SK-N-SH (cell line): Measurements from ENCODE around the gene TIAM1. TPM values are rescaled to one million over a fixed set of nuclear protein-coding genes. Genes with fewer than 3 reads are reported as not detected.
A peak's percentile ranks its signal among the peaks of the same experiment; 100 is the strongest.

ENCODE experiments used
- CTCF ChIA-PET: fragments of 300-600, 350-600 bp; formaldehyde crosslinking; extraction: SDS; loops from one replicate; lab custom pipeline; 2021; lab: Yijun Ruan, JAX
- POLR2A ChIA-PET: fragments of 350-600 bp; sonication (Branson Sonifier 250); formaldehyde crosslinking; extraction: SDS; loops from one replicate; lab custom pipeline; 2020; ENCODE audit warnings: antibody characterized with exemption, inconsistent platforms; lab: Yijun Ruan, JAX
- DNase-seq: peaks from one replicate; pipeline ENCODE4 v3.0.0; 2012
- H2AFZ ChIP-seq: fragments of 200-600 bp; sonication (generic); 2 replicates; pipeline ENCODE4 v1.8.1; 2016; ENCODE audit warnings: antibody characterized with exemption, mild to moderate bottlenecking, low read depth
- H3F3A ChIP-seq: fragments of 200-600 bp; sonication (generic); replicated peaks from 2 replicates; pipeline ENCODE3; 2016; ENCODE audit warnings: antibody characterized with exemption, mild to moderate bottlenecking; ENCODE audit not compliant: insufficient read depth
- H3K27ac ChIP-seq, 2 experiments: fragments of 200-500 bp in 1 of 2; fragments of 200-600 bp in 1 of 2; sonication (Bioruptor generic) in 1 of 2; sonication (generic), shearing (Covaris generic) in 1 of 2; 2 replicates each; pipeline versions ENCODE4 v1.5.1 to v1.6.1; 2014 to 2016; ENCODE audit warnings: low read depth in 2 of 2, inconsistent platforms in 1 of 2, low read length in 1 of 2, mild to moderate bottlenecking in 1 of 2, mixed read lengths in 1 of 2
- H3K27me3 ChIP-seq: fragments of 200-600 bp; sonication (generic), shearing (Covaris generic); 2 replicates; pipeline ENCODE4 v1.6.1; 2016; ENCODE audit warnings: mixed run types; ENCODE audit not compliant: insufficient read depth
- H3K36me3 ChIP-seq, 2 experiments: fragments of 200-500 bp in 1 of 2; fragments of 200-600 bp in 1 of 2; sonication (Bioruptor generic) in 1 of 2; sonication (generic) in 1 of 2; replicated peaks in 1 of 2; 2 replicates each; pipeline versions ENCODE3 to v1.5.1; 2014 to 2016; ENCODE audit warnings: low read length in 1 of 2, mild to moderate bottlenecking in 1 of 2; ENCODE audit not compliant: insufficient read depth in 2 of 2, control insufficient read depth in 1 of 2
- H3K4me1 ChIP-seq, 2 experiments: fragments of 200-500 bp in 1 of 2; fragments of 200-600 bp in 1 of 2; sonication (Bioruptor generic) in 1 of 2; sonication (generic), shearing (Covaris generic) in 1 of 2; 2 replicates each; pipeline versions ENCODE4 v1.5.1 to v1.6.1; 2014 to 2016; ENCODE audit warnings: low read depth in 1 of 2, low read length in 1 of 2, mixed run types in 1 of 2; ENCODE audit not compliant: insufficient read depth in 2 of 2, control insufficient read depth in 1 of 2
- H3K4me2 ChIP-seq: fragments of 200-600 bp; sonication (generic), shearing (Covaris generic); 2 replicates; pipeline ENCODE4 v1.6.1; 2017; ENCODE audit warnings: mixed run types
- H3K4me3 ChIP-seq, 2 experiments: fragments of 200-500 bp in 1 of 2; fragments of 200-600 bp in 1 of 2; sonication (Bioruptor generic) in 1 of 2; sonication (generic), shearing (Covaris generic) in 1 of 2; 2 replicates each; pipeline versions ENCODE4 v1.5.1 to v1.8.1; 2014 to 2016; ENCODE audit warnings: low read depth in 2 of 2, inconsistent platforms in 1 of 2, low read length in 1 of 2, mild to moderate bottlenecking in 1 of 2, mixed read lengths in 1 of 2, moderate library complexity in 1 of 2
- H3K79me2 ChIP-seq: fragments of 200-600 bp; sonication (generic); 2 replicates; pipeline ENCODE4 v1.8.1; 2017; ENCODE audit warnings: mild to moderate bottlenecking; ENCODE audit not compliant: insufficient read depth
- H3K9ac ChIP-seq: fragments of 200-600 bp; sonication (generic); 2 replicates; pipeline ENCODE4 v1.6.1; 2017; ENCODE audit warnings: mixed run types
- H3K9me2 ChIP-seq: fragments of 200-600 bp; sonication (generic); 2 replicates; pipeline ENCODE4 v1.6.1; 2017; ENCODE audit warnings: mixed run types
- H3K9me3 ChIP-seq: fragments of 200-600 bp; sonication (generic); 2 replicates; pipeline ENCODE4 v1.6.1; 2017; ENCODE audit warnings: mixed run types, mild to moderate bottlenecking, moderate library complexity
- H4K20me1 ChIP-seq: fragments of 200-600 bp; sonication (generic); 2 replicates; pipeline ENCODE4 v1.6.1; 2017; ENCODE audit warnings: mild to moderate bottlenecking, mixed run types; ENCODE audit not compliant: insufficient read depth
- FOXJ3 ChIP-seq: sonication (generic); formaldehyde crosslinking; IDR thresholded peaks from 2 replicates; pipeline ENCODE4 v1.5.1; 2020; ENCODE audit warnings: mild to moderate bottlenecking, missing genetic modification reagents
- IRF3 ChIP-seq: fragments of 150-350 bp; IDR thresholded peaks from 2 replicates; pipeline ENCODE4 v1.6.1; 2016; ENCODE audit warnings: mild to moderate bottlenecking, low read depth, low read length
- JUND ChIP-seq: IDR thresholded peaks from 2 replicates; pipeline ENCODE4 v1.4.0; 2012
- MAX ChIP-seq: IDR thresholded peaks from 2 replicates; pipeline ENCODE4 v1.4.0; 2012; ENCODE audit warnings: low read depth
- MXI1 ChIP-seq: IDR thresholded peaks from 2 replicates; pipeline ENCODE4 v1.6.1; 2012; ENCODE audit warnings: mild to moderate bottlenecking, low read depth, low read length, improper control_type of control experiment
- NRF1 ChIP-seq: IDR thresholded peaks from 2 replicates; pipeline ENCODE4 v1.6.1; 2012; ENCODE audit warnings: low read depth, mild to moderate bottlenecking, low read length
- POLR2AphosphoS5 ChIP-seq: IDR thresholded peaks from 2 replicates; pipeline ENCODE4 v1.6.1; 2012; ENCODE audit warnings: low read depth, low read length
- RAD21 ChIP-seq: IDR thresholded peaks from 2 replicates; pipeline ENCODE4 v1.6.1; 2012; ENCODE audit warnings: mild to moderate bottlenecking, low read length
- RCOR1 ChIP-seq: fragments of 150-350 bp; IDR thresholded peaks from 2 replicates; pipeline ENCODE4 v1.6.1; 2017; ENCODE audit warnings: antibody characterized with exemption, low read length
- RFX5 ChIP-seq: IDR thresholded peaks from 2 replicates; pipeline ENCODE4 v1.6.1; 2012; ENCODE audit warnings: mild to moderate bottlenecking, improper control_type of control experiment, low read length
- RXRA ChIP-seq: IDR thresholded peaks from 2 replicates; pipeline ENCODE4 v1.4.0; 2012; ENCODE audit warnings: low read depth, mild to moderate bottlenecking, borderline replicate concordance
- SIN3A ChIP-seq: IDR thresholded peaks from 2 replicates; pipeline ENCODE4 v1.6.1; 2012; ENCODE audit warnings: low read depth, mild to moderate bottlenecking, low read length, moderate library complexity, borderline replicate concordance
- SMC3 ChIP-seq: IDR thresholded peaks from 2 replicates; pipeline ENCODE4 v1.6.1; 2012; ENCODE audit warnings: low read depth, low read length, improper control_type of control experiment
- TAF1 ChIP-seq: IDR thresholded peaks from 2 replicates; pipeline ENCODE4 v1.6.1; 2012; ENCODE audit warnings: low read depth, mild to moderate bottlenecking, low read length, moderate library complexity, borderline replicate concordance
- TEAD4 ChIP-seq: IDR thresholded peaks from 2 replicates; pipeline ENCODE4 v1.4.0; 2012; ENCODE audit warnings: mild to moderate bottlenecking, borderline replicate concordance; ENCODE audit not compliant: insufficient read depth
- WGBS: methylation state at CpG from one replicate; pipeline ENCODE4 v1.1.6; 2017; ENCODE audit warnings: low lambda C conversion rate; 5-methylcytosine and 5-hydroxymethylcytosine counted together
- polyA plus RNA-seq, 3 experiments: library from polyadenylated mRNA; depleted of rRNA; stranded (reverse); fragments of >200 nt; gene quantifications; 2 replicates each; pipeline ENCODE4 v1.2.3, GENCODE V29; 2012
- TF ChIP-seq, protein P1 (sequence below): IDR thresholded peaks from 2 replicates; pipeline ENCODE4 v1.6.1; 2012; ENCODE audit warnings: mild to moderate bottlenecking, low read depth, low read length, moderate library complexity

TIAM1 gene
- polyA plus RNA-seq, 1 of the 3 experiments (the other 2 are of a cell fraction) = 1.7 TPM

- TF ChIP-seq JUND = peak; percentile 77
- no peak for TF ChIP-seq NRF1
- peak; percentile 82 for TF ChIP-seq RXRA
- TF ChIP-seq TEAD4 = no peak
- no peak for TF ChIP-seq MXI1
- no peak for TF ChIP-seq TAF1
- no peak for TF ChIP-seq RFX5
- no peak for TF ChIP-seq RCOR1
- TF ChIP-seq POLR2AphosphoS5 = no peak
- TF ChIP-seq MAX = no peak
These were observed 22.8 kb upstream of the TIAM1 start (continued) for GRCh38 chr21:31366825-31367224.

DNA sequence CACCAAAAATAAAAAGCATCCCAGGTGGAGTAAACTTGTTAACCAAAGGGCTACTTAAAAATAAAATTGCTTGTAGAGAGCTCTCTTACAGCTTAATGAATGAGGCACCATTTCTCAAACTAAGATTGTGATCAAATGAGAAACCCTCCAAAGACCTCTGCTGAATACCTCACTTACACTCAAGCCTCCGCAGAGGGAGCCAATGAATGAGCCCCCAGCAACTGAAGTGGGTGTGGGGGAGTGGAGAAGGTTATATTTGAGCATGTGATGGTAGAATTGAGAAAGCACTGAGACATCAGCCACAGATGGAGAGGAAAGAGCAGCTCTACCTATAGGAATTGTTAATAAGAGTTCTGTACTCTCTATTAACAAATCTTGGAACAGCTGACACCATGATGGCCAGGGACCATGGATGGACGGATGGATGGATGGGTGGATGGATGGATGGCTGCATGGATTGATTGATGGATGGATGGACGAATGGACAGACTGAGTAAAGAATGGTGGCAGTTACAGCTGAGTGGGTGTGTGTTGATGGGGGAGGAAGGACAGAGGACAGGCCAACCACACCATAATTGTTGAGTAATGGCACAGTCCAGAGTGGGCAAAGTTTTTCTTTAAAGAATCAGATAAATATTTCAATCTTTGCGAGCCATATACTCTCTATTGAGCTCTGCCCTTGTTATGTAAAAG lies 20.3 kb upstream of the TIAM1 start:
- Histone ChIP-seq H3K4me1 (peaks cover 0 to 7% of the 10 kb centered on the region in 2 experiments; a peak in 2 of 4 replicates), H3K36me3 (no peaks in the 10 kb centered on the region), H3K4me3 (no peak overlapping the region), H3F3A (peaks cover 21% of the 10 kb centered on the region), H3K27ac (no peak overlapping the region), H2AFZ (no peak overlapping the region), H3K79me2 (no peaks in the 10 kb centered on the region), H4K20me1 (0 out of 2 replicates have a peak, but pooled peaks cover 4% of the 10 kb centered on the region), H3K9me3 (no peaks in the 10 kb centered on the region; the same call in 1 of the 2 replicates), H3K4me2 (no peak overlapping the region), H3K27me3 (no peaks in the 10 kb centered on the region), H3K9me2 (no peaks in the 10 kb centered on the region), H3K9ac (no peak overlapping the region)
- TF ChIP-seq SMC3 (no peak), FOXJ3 (no peak), IRF3 (no peak), MAX (no peak), RXRA (no peak), RAD21 (no peak), SIN3A (no peak), RFX5 (no peak)
- TF ChIP-seq, protein P1, sequence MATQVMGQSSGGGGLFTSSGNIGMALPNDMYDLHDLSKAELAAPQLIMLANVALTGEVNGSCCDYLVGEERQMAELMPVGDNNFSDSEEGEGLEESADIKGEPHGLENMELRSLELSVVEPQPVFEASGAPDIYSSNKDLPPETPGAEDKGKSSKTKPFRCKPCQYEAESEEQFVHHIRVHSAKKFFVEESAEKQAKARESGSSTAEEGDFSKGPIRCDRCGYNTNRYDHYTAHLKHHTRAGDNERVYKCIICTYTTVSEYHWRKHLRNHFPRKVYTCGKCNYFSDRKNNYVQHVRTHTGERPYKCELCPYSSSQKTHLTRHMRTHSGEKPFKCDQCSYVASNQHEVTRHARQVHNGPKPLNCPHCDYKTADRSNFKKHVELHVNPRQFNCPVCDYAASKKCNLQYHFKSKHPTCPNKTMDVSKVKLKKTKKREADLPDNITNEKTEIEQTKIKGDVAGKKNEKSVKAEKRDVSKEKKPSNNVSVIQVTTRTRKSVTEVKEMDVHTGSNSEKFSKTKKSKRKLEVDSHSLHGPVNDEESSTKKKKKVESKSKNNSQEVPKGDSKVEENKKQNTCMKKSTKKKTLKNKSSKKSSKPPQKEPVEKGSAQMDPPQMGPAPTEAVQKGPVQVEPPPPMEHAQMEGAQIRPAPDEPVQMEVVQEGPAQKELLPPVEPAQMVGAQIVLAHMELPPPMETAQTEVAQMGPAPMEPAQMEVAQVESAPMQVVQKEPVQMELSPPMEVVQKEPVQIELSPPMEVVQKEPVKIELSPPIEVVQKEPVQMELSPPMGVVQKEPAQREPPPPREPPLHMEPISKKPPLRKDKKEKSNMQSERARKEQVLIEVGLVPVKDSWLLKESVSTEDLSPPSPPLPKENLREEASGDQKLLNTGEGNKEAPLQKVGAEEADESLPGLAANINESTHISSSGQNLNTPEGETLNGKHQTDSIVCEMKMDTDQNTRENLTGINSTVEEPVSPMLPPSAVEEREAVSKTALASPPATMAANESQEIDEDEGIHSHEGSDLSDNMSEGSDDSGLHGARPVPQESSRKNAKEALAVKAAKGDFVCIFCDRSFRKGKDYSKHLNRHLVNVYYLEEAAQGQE = no peak
- DNase-seq = no peak
- WGBS = 71% methylated on average over 4 of the region's 4 CpGs
- POLR2A ChIA-PET = no interaction called here
- CTCF ChIA-PET = interaction anchor here (1.0 to 1.3 kb wide), 2 partner anchors 16 to 195 kb away, joined by 3 to 4 read pairs; no protein-coding TSS in a partner anchor
